Measurements from ENCODE around the gene CLSTN3. TPM values are rescaled to one million over a fixed set of nuclear protein-coding genes. Genes with fewer than 3 reads are reported as not detected.

CLSTN3 gene
- total RNA-seq, 4 donors from 2014 or later: 35.0 to 120 (median 57.3) TPM

GRCh38 chr12:7122811-7123769 is 7.1 kb upstream of the CLSTN3 start:
- H3K9me3 ChIP-seq: no peaks in the 10 kb centered on the region
- peak overlapping the region in 1 of 4 donors; percentile 19 for H3K27ac ChIP-seq
- H3K4me3 ChIP-seq: no peak overlapping the region
- H3K36me3 ChIP-seq: no peaks in the 10 kb centered on the region
- DNase-seq: no peak
- H3K4me1 ChIP-seq: peaks cover 0 to 10% (median 0%) of the 10 kb centered on the region in 4 donors
- TF ChIP-seq POLR2A (IDR thresholded peaks at IDR 0.05) (no peak), CTCF (IDR thresholded peaks at IDR 0.05) (no peak)
- H3K27me3 ChIP-seq: no peaks in the 10 kb centered on the region

DNA sequence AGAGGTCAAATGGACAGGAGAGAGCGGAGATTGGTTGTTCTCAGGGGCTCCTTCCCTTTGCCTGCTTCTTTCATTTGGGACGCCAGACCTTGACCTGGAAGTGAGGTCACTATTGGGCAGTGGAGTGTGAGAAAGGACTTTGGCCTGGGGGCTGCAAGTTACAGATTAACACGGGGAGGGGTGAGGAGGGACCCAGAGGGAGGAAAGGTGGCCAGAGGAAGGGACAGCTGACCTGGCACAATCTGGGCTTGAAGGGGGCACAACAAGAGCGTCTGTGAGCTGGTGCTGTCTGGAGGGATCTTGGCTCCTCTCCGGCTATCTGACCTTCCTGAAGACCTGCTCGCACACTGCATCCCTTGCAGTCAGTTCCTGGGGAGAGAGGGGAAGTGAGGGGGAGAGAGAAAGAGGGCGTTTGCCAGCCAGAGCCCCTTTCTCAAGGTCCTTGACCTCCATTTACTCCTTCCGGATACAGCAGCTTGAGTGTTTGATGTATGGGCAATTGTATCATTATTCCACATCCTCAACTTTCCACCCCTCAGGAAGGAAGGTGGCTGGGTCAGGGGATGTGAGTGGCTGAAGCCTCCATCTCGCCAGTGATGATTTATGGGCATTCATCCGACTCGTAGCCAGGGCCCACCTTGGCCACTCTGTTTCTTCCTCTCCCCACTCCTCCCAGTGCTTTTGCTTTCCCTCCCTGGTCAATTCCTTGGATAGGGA is 6.2 kb upstream of the CLSTN3 start:
- no peaks in the 10 kb centered on the region for H3K27me3 ChIP-seq
- TF ChIP-seq CTCF (IDR thresholded peaks at IDR 0.05) (no peak), POLR2A (IDR thresholded peaks at IDR 0.05) (no peak)
- peak overlapping the region in 1 of 4 donors; percentile 19 for H3K27ac ChIP-seq
- H3K4me1 ChIP-seq: peaks cover 0 to 10% (median 0%) of the 10 kb centered on the region in 4 donors
- no peaks in the 10 kb centered on the region for H3K9me3 ChIP-seq
- H3K36me3 ChIP-seq: no peaks in the 10 kb centered on the region
- H3K4me3 ChIP-seq: no peak overlapping the region
- no peak for DNase-seq

GRCh38 chr12:7125632-7126227 is 4.4 kb upstream of the CLSTN3 start:
- peaks cover 0 to 27% (median 6%) of the 10 kb centered on the region in 4 donors for H3K4me1 ChIP-seq
- TF ChIP-seq CTCF (IDR thresholded peaks at IDR 0.05): no peak
- TF ChIP-seq POLR2A (IDR thresholded peaks at IDR 0.05): no peak
- no peaks in the 10 kb centered on the region for H3K27me3 ChIP-seq
- no peak overlapping the region for H3K27ac ChIP-seq
- no peak for DNase-seq
- no peaks in the 10 kb centered on the region for H3K36me3 ChIP-seq
- H3K9me3 ChIP-seq: no peaks in the 10 kb centered on the region
- H3K4me3 ChIP-seq: no peak overlapping the region

DNA sequence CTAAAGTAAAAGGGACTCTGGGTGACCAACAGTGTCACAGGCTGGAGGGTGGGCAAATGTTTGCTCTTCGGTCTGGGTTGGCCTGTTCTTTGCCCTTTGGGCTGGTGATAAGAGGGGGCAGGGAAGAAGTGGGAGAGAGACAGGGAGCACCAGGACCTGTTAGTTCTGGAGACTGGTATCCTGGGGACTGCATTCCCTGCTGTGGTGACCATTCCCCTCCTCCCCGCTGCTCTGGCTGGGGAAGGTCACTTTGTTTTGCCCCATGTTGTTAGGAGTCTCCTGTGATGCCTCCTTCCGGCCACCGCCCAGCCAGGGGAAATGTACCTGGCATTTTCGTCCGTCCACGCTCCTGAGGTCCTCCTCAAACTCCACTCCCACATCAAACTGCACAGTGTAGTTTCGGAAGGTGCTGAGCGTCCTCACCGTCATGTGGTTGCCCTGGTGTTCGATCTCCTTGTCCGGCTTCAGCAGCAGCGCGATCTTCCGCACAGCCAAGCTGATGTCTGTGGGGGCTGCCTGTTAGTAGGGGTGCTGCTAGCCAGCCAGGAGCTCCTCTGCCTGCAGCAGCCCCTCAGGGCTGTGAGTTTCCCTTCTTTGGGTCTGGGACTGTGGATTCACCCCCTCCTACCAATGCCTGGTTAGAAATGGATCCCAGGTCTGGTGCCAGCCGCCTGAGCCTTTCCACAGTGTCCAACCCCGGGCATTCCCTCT is 2.1 kb upstream of the CLSTN3 start:
- Histone ChIP-seq H3K27me3 (no peaks in the 10 kb centered on the region), H3K27ac (peak overlapping the region in 3 of 4 donors; percentile 16 to 85 (median 18)), H3K9me3 (no peaks in the 10 kb centered on the region), H3K4me1 (peaks cover 0 to 29% (median 7%) of the 10 kb centered on the region in 4 donors), H3K36me3 (no peaks in the 10 kb centered on the region), H3K4me3 (peak overlapping the region; percentile 14 to 52 (median 21))
- DNase-seq: no peak
- TF ChIP-seq CTCF (IDR thresholded peaks at IDR 0.05) (no peak), POLR2A (IDR thresholded peaks at IDR 0.05) (no peak)
